SK-N-SH treated with all-trans-retinoic acid at 6 μM for 48 hours (cell line): ENCODE measurements around the gene LAMA2.

Experiments
- ARNTL ChIP-seq: fragments of 450-650 bp; formaldehyde crosslinking; IDR thresholded peaks from 2 replicates; pipeline ENCODE4 v1.5.0; 2020; ENCODE audit warnings: low read depth, mild to moderate bottlenecking, moderate library complexity, borderline replicate concordance
- BACH2 ChIP-seq: fragments of 250-450 bp; sonication (Bioruptor Pico); IDR thresholded peaks from 2 replicates; pipeline ENCODE4 v1.9.0; 2021; ENCODE audit warnings: mild to moderate bottlenecking, borderline replicate concordance
- GLIS3 ChIP-seq: fragments of 250-450 bp; sonication (Bioruptor Pico); IDR thresholded peaks from 2 replicates; pipeline ENCODE4 v1.5.0; 2020; ENCODE audit warnings: mild to moderate bottlenecking, moderate library complexity
- POU6F1 ChIP-seq: fragments of 250-450 bp; sonication (Bioruptor Pico); IDR thresholded peaks from 2 replicates; pipeline ENCODE4 v1.8.0; 2021; ENCODE audit warnings: low read depth, mild to moderate bottlenecking, moderate library complexity, borderline replicate concordance
- TOX ChIP-seq: fragments of 250-450 bp; sonication (Bioruptor Pico); IDR thresholded peaks from 2 replicates; pipeline ENCODE4 v1.8.0; 2021; ENCODE audit warnings: mild to moderate bottlenecking, moderate library complexity, borderline replicate concordance
- ZC3H10 ChIP-seq: fragments of 250-450 bp; sonication (Bioruptor Pico); IDR thresholded peaks from 2 replicates; pipeline ENCODE4 v1.5.1; 2021; ENCODE audit warnings: mild to moderate bottlenecking, moderate library complexity
- ZNF8 ChIP-seq: fragments of 450-650 bp; formaldehyde crosslinking; IDR thresholded peaks from 2 replicates; pipeline ENCODE4 v1.5.0; 2020; ENCODE audit warnings: mild to moderate bottlenecking, moderate library complexity
- TF ChIP-seq, protein P1 (sequence below): fragments of 250-450 bp; sonication (Bioruptor Pico); IDR thresholded peaks from 2 replicates; pipeline ENCODE4 v1.5.1; 2021; ENCODE audit warnings: mild to moderate bottlenecking, moderate library complexity

DNA sequence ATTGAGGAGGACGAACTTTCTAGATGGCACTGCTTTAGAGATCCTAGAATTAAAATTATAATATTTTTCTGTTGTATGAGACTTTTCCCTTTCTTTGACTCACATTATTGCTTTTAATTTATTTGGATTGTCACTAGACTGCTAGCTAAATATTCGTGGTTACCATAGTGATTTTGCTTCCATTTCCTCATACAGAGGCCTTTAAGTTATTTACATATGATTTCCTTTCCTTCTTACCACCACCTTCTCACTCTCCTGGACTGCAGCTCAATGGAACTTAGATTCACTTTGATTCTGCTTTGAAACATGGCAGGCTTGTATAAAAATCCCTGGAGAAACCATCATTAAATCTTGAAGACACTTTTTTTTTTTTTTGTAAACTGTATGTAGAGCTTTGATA lies 222.9 kb downstream of the LAMA2 start:
- TF ChIP-seq ZNF8 (CRISPR knock-in tag), result no peak
- TF ChIP-seq, protein P1, sequence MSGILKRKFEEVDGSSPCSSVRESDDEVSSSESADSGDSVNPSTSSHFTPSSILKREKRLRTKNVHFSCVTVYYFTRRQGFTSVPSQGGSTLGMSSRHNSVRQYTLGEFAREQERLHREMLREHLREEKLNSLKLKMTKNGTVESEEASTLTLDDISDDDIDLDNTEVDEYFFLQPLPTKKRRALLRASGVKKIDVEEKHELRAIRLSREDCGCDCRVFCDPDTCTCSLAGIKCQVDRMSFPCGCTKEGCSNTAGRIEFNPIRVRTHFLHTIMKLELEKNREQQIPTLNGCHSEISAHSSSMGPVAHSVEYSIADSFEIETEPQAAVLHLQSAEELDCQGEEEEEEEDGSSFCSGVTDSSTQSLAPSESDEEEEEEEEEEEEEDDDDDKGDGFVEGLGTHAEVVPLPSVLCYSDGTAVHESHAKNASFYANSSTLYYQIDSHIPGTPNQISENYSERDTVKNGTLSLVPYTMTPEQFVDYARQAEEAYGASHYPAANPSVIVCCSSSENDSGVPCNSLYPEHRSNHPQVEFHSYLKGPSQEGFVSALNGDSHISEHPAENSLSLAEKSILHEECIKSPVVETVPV (CRISPR knock-in tag), result no peak
- no peak for TF ChIP-seq BACH2
- TF ChIP-seq TOX, result no peak
- TF ChIP-seq ARNTL (CRISPR knock-in tag), result no peak
- TF ChIP-seq GLIS3 (CRISPR knock-in tag), result no peak
- no peak for TF ChIP-seq POU6F1
- no peak for TF ChIP-seq ZC3H10
